OCI-LY7 (cell line): ENCODE measurements around the gene DIP2C. TPM values are rescaled to one million over a fixed set of nuclear protein-coding genes. Genes with fewer than 3 reads are reported as not detected.

Experiments
- BruUV-seq: library from RNA; stranded (reverse); fragments of 400-500 nt; replicated peaks from 2 replicates; lab custom pipeline; 2021; lab: Mats Ljungman, UMichigan
- CTCF ChIA-PET: fragments of 300-600 bp; sonication (Branson Sonifier 250); formaldehyde crosslinking; loops from one replicate; lab custom pipeline; 2022; ENCODE audit warnings: antibody characterized with exemption; ENCODE audit not compliant: unreplicated experiment; lab: Charles Lee
- POLR2A ChIA-PET: fragments of 300-600 bp; sonication (Branson Sonifier 250); formaldehyde crosslinking; loops from one replicate; lab custom pipeline; 2022; ENCODE audit warnings: antibody characterized with exemption; lab: Charles Lee
- DNase-seq: peaks from one replicate; pipeline ENCODE4 v3.0.0-alpha.2; 2015; ENCODE audit warnings: low spot score
- H2AFZ ChIP-seq: fragments of 200-600 bp; sonication (generic), shearing (Covaris generic); 2 replicates; pipeline ENCODE4 v1.6.1; 2014; ENCODE audit warnings: mild to moderate bottlenecking, antibody characterized with exemption, low read length, moderate library complexity
- H3K27ac ChIP-seq: fragments of 200-600 bp; sonication (generic); 2 replicates; pipeline ENCODE4 v1.5.1; 2014; ENCODE audit warnings: mixed run types, low read depth, mild to moderate bottlenecking, moderate library complexity, low read length, inconsistent platforms; ENCODE audit not compliant: poor library complexity, severe bottlenecking
- H3K36me3 ChIP-seq: fragments of 200-600 bp; sonication (generic); 2 replicates; pipeline ENCODE4 v1.6.1; 2014; ENCODE audit warnings: mild to moderate bottlenecking, antibody characterized with exemption, low read length, moderate library complexity, mixed read lengths; ENCODE audit not compliant: insufficient read depth
- H3K4me1 ChIP-seq: fragments of 200-600 bp; sonication (generic); 2 replicates; pipeline ENCODE4 v1.5.1; 2014; ENCODE audit warnings: mild to moderate bottlenecking, low read length; ENCODE audit not compliant: insufficient read depth, poor library complexity, severe bottlenecking
- H3K4me2 ChIP-seq: fragments of 200-600 bp; sonication (generic); 2 replicates; pipeline ENCODE4 v1.6.1; 2014; ENCODE audit warnings: mild to moderate bottlenecking, low read length
- H3K4me3 ChIP-seq: fragments of 200-600 bp; sonication (generic); 2 replicates; pipeline ENCODE4 v1.5.1; 2014; ENCODE audit warnings: mild to moderate bottlenecking, low read depth, low read length; ENCODE audit not compliant: poor library complexity, severe bottlenecking
- H3K79me2 ChIP-seq: fragments of 200-600 bp; sonication (generic); 2 replicates; pipeline ENCODE4 v1.6.1; 2016; ENCODE audit warnings: low read depth, mild to moderate bottlenecking, low read length, moderate library complexity, mixed read lengths; ENCODE audit not compliant: insufficient read depth
- H3K9me2 ChIP-seq: fragments of 200-600 bp; sonication (generic); 2 replicates; pipeline ENCODE4 v1.6.1; 2016; ENCODE audit warnings: mild to moderate bottlenecking, low read length, mixed read lengths; ENCODE audit not compliant: insufficient read depth
- H3K9me3 ChIP-seq: fragments of 200-600 bp; sonication (generic); 2 replicates; pipeline ENCODE4 v1.6.1; 2014; ENCODE audit warnings: mild to moderate bottlenecking, mixed run types, low read length, mixed read lengths
- H4K20me1 ChIP-seq: fragments of 200-600 bp; sonication (generic); 2 replicates; pipeline ENCODE4 v1.6.1; 2014; ENCODE audit warnings: mild to moderate bottlenecking, antibody characterized with exemption, low read length, moderate library complexity, mixed read lengths; ENCODE audit not compliant: insufficient read depth
- EZH2phosphoT487 ChIP-seq: fragments of 200-600 bp; sonication (generic); IDR thresholded peaks from 2 replicates; pipeline ENCODE4 v1.6.1; 2018; ENCODE audit warnings: low read depth, borderline replicate concordance, mild to moderate bottlenecking, mixed run types, antibody characterized with exemption, low read length, moderate library complexity, mixed read lengths
- intact Hi-C: fragments of 100-400 bp; cut with micrococcal nuclease; formaldehyde crosslinking; loops from one replicate; pipeline ENCODE4 v1.10.0; 2022; ENCODE audit not compliant: unreplicated experiment
- total RNA-seq, 2 experiments: library from RNA; depleted of rRNA in 1 of 2; stranded (reverse); fragments of >200 nt in 1 of 2; shearing (Covaris generic) in 1 of 2; gene quantifications; 2 replicates each; pipeline ENCODE4 v1.2.3, GENCODE V29; 2014 to 2022
- TF ChIP-seq, protein P1 (sequence below): fragments of 200-600 bp; sonication (generic); conservative IDR thresholded peaks from 2 replicates; pipeline ENCODE4 v1.5.1; 2014; ENCODE audit warnings: mild to moderate bottlenecking, antibody characterized with exemption, low read length, moderate library complexity, mixed read lengths

The DIP2C gene
- total RNA-seq, 2 experiments from 2014 or later: 10.9 to 29.5 TPM

DNA sequence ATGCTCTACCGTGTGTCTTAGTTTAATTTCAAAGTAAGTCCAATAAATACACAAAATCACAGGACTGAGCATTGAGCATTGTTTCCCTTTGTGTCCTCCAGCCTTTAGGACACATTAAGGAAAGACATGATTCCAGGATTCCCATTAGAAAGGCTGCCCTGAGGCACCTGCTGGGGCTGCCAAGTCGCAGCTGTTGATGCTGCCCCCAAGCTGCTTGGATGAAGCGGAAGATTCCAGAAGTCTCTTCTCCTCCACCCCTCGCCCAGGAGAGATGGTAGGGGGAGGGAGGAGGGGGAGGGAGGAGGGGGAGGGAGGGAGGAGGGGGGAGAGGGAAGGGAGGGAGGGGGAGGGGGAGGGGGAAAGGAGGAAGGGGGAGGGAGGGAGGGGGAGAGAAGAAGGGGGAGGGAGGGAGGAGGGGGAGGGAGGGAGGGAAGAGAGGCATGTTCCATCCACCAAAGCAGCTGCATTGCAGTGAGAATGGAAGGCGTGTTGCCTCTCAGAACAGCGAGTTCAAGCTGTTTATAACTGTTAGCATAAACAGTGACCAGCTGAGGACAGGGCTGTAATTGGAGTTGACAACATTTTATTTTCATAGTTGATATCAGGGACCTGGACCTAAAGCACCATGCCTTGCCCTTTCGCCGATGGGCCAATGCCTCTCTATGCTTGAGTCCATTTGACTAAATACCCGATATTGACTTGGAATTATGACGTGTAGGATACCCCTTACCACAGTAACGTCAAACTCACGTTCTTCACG lies 67.3 kb downstream of the DIP2C start:
- Histone ChIP-seq H3K79me2 (no peaks in the 10 kb centered on the region), H3K4me1 (peaks cover 20% of the 10 kb centered on the region), H4K20me1 (no peaks in the 10 kb centered on the region), H3K27ac (no peak overlapping the region), H3K4me3 (no peak overlapping the region), H2AFZ (no peak overlapping the region), H3K36me3 (no peaks in the 10 kb centered on the region), H3K9me2 (no peaks in the 10 kb centered on the region), H3K4me2 (no peak overlapping the region), H3K9me3 (no peaks in the 10 kb centered on the region)
- no TSS peak for BruUV-seq
- TF ChIP-seq, protein P1, sequence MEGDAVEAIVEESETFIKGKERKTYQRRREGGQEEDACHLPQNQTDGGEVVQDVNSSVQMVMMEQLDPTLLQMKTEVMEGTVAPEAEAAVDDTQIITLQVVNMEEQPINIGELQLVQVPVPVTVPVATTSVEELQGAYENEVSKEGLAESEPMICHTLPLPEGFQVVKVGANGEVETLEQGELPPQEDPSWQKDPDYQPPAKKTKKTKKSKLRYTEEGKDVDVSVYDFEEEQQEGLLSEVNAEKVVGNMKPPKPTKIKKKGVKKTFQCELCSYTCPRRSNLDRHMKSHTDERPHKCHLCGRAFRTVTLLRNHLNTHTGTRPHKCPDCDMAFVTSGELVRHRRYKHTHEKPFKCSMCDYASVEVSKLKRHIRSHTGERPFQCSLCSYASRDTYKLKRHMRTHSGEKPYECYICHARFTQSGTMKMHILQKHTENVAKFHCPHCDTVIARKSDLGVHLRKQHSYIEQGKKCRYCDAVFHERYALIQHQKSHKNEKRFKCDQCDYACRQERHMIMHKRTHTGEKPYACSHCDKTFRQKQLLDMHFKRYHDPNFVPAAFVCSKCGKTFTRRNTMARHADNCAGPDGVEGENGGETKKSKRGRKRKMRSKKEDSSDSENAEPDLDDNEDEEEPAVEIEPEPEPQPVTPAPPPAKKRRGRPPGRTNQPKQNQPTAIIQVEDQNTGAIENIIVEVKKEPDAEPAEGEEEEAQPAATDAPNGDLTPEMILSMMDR: no peak
- TF ChIP-seq EZH2phosphoT487: no peak
- CTCF ChIA-PET: no interaction called here
- POLR2A ChIA-PET: no interaction called here
- intact Hi-C loops: loop anchor here (5.0 kb wide), 1 partner anchor 110 kb away; no protein-coding TSS in a partner anchor
- DNase-seq: no peak

DNA sequence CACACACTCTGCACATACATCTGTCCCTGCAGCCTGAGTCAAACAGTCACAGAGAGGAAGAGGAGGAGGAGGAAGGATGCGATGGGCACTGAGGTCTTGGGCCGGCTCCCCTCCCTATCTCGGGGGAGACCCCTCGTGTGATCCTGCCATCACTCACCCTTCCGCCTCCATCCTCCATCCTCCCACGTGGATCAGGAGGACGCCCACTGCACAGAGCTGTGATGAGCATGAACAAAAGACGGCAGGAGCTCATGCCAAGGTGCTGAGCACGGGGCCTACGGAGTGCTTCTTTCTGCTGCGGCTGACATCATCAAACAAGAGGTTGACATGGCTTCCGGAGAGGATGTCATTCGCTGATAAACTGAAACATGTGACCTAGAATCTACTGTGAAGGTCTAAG lies 68.0 kb downstream of the DIP2C start:
- no peaks in the 10 kb centered on the region for H3K79me2 ChIP-seq
- no peak overlapping the region for H3K27ac ChIP-seq
- no peak for TF ChIP-seq EZH2phosphoT487
- TF ChIP-seq, protein P1: no peak
- DNase-seq: no peak
- intact Hi-C loops: loop anchor here (5.0 kb wide), 1 partner anchor 109 kb away; no protein-coding TSS in a partner anchor
- H3K36me3 ChIP-seq: no peaks in the 10 kb centered on the region
- no peak overlapping the region for H3K4me3 ChIP-seq
- BruUV-seq: no TSS peak
- H4K20me1 ChIP-seq: no peaks in the 10 kb centered on the region
- ChIA-PET CTCF (no interaction called here), POLR2A (no interaction called here)
- no peaks in the 10 kb centered on the region for H3K9me2 ChIP-seq
- no peaks in the 10 kb centered on the region for H3K9me3 ChIP-seq
- H3K4me2 ChIP-seq: 0 out of 2 replicates have a peak overlapping the region, but pooled peaks have one; percentile 76
- peaks cover 20% of the 10 kb centered on the region for H3K4me1 ChIP-seq
- H2AFZ ChIP-seq: no peak overlapping the region

DNA sequence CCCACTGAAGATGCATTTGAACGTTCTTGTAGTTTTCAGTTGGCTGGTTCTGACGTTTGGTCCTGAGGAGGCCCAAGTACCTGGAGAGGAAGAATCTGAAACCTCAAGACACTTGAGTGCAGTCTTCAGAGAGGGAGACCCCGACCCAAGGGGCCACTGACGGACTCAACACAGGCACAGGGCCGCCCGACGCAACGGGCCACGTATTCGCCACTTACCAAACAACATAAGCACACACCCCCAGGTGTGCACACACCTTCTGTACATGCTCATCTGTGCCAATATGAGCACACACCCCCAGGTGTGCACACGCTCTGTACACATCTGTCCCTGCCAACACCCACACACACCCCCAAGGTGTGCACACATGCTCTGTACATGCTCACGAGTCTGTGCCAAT lies 68.5 kb downstream of the DIP2C start:
- POLR2A ChIA-PET: interaction anchor here (0.8 kb wide), 1 partner anchor 59 kb away, joined by 3 read pairs; no protein-coding TSS in a partner anchor
- H3K9me2 ChIP-seq: no peaks in the 10 kb centered on the region
- no TSS peak for BruUV-seq
- no peaks in the 10 kb centered on the region for H3K9me3 ChIP-seq
- intact Hi-C loops: loop anchor here (5.0 kb wide), 1 partner anchor 109 kb away; no protein-coding TSS in a partner anchor
- H3K79me2 ChIP-seq: no peaks in the 10 kb centered on the region
- H4K20me1 ChIP-seq: no peaks in the 10 kb centered on the region
- H2AFZ ChIP-seq: peak overlapping the region; percentile 50; the same call in 1 of the 2 replicates
- peak overlapping the region; percentile 24 for H3K27ac ChIP-seq
- no peaks in the 10 kb centered on the region for H3K36me3 ChIP-seq
- H3K4me1 ChIP-seq: peaks cover 20% of the 10 kb centered on the region
- H3K4me2 ChIP-seq: peak overlapping the region; percentile 76
- peak overlapping the region; percentile 5 for H3K4me3 ChIP-seq
- no peak for TF ChIP-seq EZH2phosphoT487
- TF ChIP-seq, protein P1: no peak
- CTCF ChIA-PET: no interaction called here
- DNase-seq: no peak
